Spleen (tissue), 11 donors: ENCODE measurements around the gene RFX2. TPM values are rescaled to one million over a fixed set of nuclear protein-coding genes. Genes with fewer than 3 reads are reported as not detected.

Source experiments
- DNase-seq: peaks from one replicate; pipeline ENCODE4 v3.0.0-alpha.2; 2020
- H3K27ac ChIP-seq, 8 donors: fragments of 200-600 bp; sonication (generic) in 7 of 8; 1 replicate in 4 of 8; 2 replicates in 4 of 8; pipeline versions ENCODE4 v1.5.0 to v1.8.0; 2016 to 2021; ENCODE audit warnings: inconsistent platforms in 4 of 8, mild to moderate bottlenecking in 4 of 8, moderate library complexity in 1 of 8
- H3K27me3 ChIP-seq, 7 donors: fragments of 200-600 bp; sonication (generic) in 6 of 7; replicated peaks in 1 of 7; 1 replicate in 4 of 7; 2 replicates in 3 of 7; pipeline versions ENCODE4 v1.5.0 to v1.8.0; 2016 to 2021; ENCODE audit warnings: inconsistent platforms in 3 of 7, mild to moderate bottlenecking in 1 of 7
- H3K36me3 ChIP-seq, 6 donors: fragments of 200-600 bp; sonication (generic) in 5 of 6; 1 replicate in 4 of 6; 2 replicates in 2 of 6; pipeline versions ENCODE4 v1.5.0 to v1.8.0; 2016 to 2021; ENCODE audit warnings: inconsistent platforms in 2 of 6
- H3K4me1 ChIP-seq, 6 donors: fragments of 200-600 bp; sonication (generic) in 5 of 6; 1 replicate in 3 of 6; 2 replicates in 3 of 6; pipeline versions ENCODE4 v1.5.0 to v1.8.0; 2016 to 2021; ENCODE audit warnings: inconsistent platforms in 3 of 6
- H3K4me3 ChIP-seq, 8 donors: fragments of 200-600 bp; sonication (generic) in 7 of 8; 1 replicate in 4 of 8; 2 replicates in 4 of 8; pipeline versions ENCODE4 v1.5.0 to v1.8.0; 2016 to 2021; ENCODE audit warnings: inconsistent platforms in 4 of 8, mild to moderate bottlenecking in 4 of 8, moderate library complexity in 2 of 8
- H3K9me3 ChIP-seq, 8 donors: fragments of 200-600 bp; sonication (generic) in 7 of 8; 1 replicate in 4 of 8; 2 replicates in 4 of 8; pipeline versions ENCODE4 v1.5.0 to v1.8.0; 2016 to 2021; ENCODE audit warnings: inconsistent platforms in 4 of 8
- CTCF ChIP-seq, 11 experiments: fragments of 200-600 bp in 7 of 11; fragments of 450-650 bp in 4 of 11; sonication (generic) in 4 of 11; IDR thresholded peaks in 8 of 11; conservative IDR thresholded peaks in 3 of 11; 1 replicate in 7 of 11; 2 replicates in 4 of 11; pipeline versions ENCODE4 v1.4.0 to v1.8.0; 2016 to 2021; ENCODE audit warnings: antibody characterized with exemption in 11 of 11, inconsistent platforms in 4 of 11, mild to moderate bottlenecking in 1 of 11
- POLR2A ChIP-seq, 3 donors: fragments of 450-650 bp; IDR thresholded peaks; one replicate each; pipeline ENCODE4 v1.5.1; 2017; ENCODE audit warnings: antibody characterized with exemption in 3 of 3, mild to moderate bottlenecking in 1 of 3
- POLR2AphosphoS5 ChIP-seq, 3 donors: sonication (generic); formaldehyde crosslinking; IDR thresholded peaks; one replicate each; pipeline ENCODE4 v1.5.1; 2017; ENCODE audit warnings: antibody characterized with exemption in 3 of 3
- WGBS, 5 donors: extraction: QIAGEN DNeasy Blood & Tissue Kit in 3 of 5; methylation state at CpG; one replicate each; pipeline versions ENCODE4 v1.1.5 to v1.1.7; 2013 to 2018; 5-methylcytosine and 5-hydroxymethylcytosine counted together
- intact Hi-C: fragments of 100-400 bp; cut with DNase I; formaldehyde crosslinking; loops from one replicate; pipeline ENCODE4 v1.15.0; 2023; ENCODE audit warnings: low total_unique reads
- polyA plus RNA-seq, 3 donors: library from polyadenylated mRNA; stranded (reverse); fragments of 200-250 nt; gene quantifications; one replicate each; pipeline ENCODE4 v1.2.1, GENCODE V29; 2013
- total RNA-seq, 7 donors: library from RNA; depleted of rRNA in 3 of 7; stranded (reverse); fragments of >200 nt in 3 of 7; fragmentation: NEBNext Ultra II Directional in 4 of 7; extraction: Animal tissue kit (Norgen Biotek cat#: 25700) in 4 of 7; gene quantifications; one replicate each; pipeline versions ENCODE4 v1.1.0 to v1.2.1, GENCODE V29; 2016 to 2021
- donor health status: healthy with polysubstance abuse.
- donor health status: DM: no; HTN: no; CAD: no; lungs with moderate emphysema.
- donor health status: DM: no; HTN: no; CAD: no.
- donor health status: Bipolar disorder and iron deficiency.
- donor health status: healthy.
- donor health status: DM: no; HTN: no; CAD: no.
- donor health status: DM: yes; HTN: yes; CAD: no.

Gene RFX2
- total and polyA plus RNA-seq, 10 donors, result 1.1 to 15.8 (median 7.8) TPM

GRCh38 chr19:6127716-6128335 is 17.5 kb upstream of the RFX2 start:
- Histone ChIP-seq H3K27me3 (peaks cover 0 to 12% (median 0%) of the 10 kb centered on the region in 7 donors), H3K9me3 (peaks cover 0 to 19% (median 12%) of the 10 kb centered on the region in 8 donors), H3K27ac (no peak overlapping the region), H3K36me3 (no peaks in the 10 kb centered on the region), H3K4me1 (no peaks in the 10 kb centered on the region), H3K4me3 (no peak overlapping the region)
- intact Hi-C loops, result no loop called here
- TF ChIP-seq CTCF (IDR thresholded peaks at IDR 0.05 in 8 of 11, conservative IDR thresholded peaks at IDR 0.05 in 3 of 11), result no peak
- no peak for TF ChIP-seq POLR2A (IDR thresholded peaks at IDR 0.05)
- no peak for TF ChIP-seq POLR2AphosphoS5 (IDR thresholded peaks at IDR 0.05)
- no peak for DNase-seq
- WGBS, 5 donors, result 85 to 92% (median 90%) methylated on average over 6 of the region's 6 CpGs

GRCh38 chr19:6126335-6126974 is 16.2 kb upstream of the RFX2 start:
- no peak for DNase-seq
- 32 to 53% (median 39%) methylated on average over 3 of the region's 3 CpGs for WGBS, 5 donors
- intact Hi-C loops, result no loop called here
- H3K4me1 ChIP-seq, result no peaks in the 10 kb centered on the region
- H3K27ac ChIP-seq, result no peak overlapping the region
- H3K27me3 ChIP-seq, result peaks cover 0 to 10% (median 0%) of the 10 kb centered on the region in 7 donors
- H3K4me3 ChIP-seq, result no peak overlapping the region
- no peak for TF ChIP-seq POLR2AphosphoS5 (IDR thresholded peaks at IDR 0.05)
- TF ChIP-seq POLR2A (IDR thresholded peaks at IDR 0.05), result no peak
- peak in 2 of 11 experiments; percentile 9 to 17 for TF ChIP-seq CTCF (IDR thresholded peaks at IDR 0.05 in 8 of 11, conservative IDR thresholded peaks at IDR 0.05 in 3 of 11)
- peaks cover 0 to 19% (median 12%) of the 10 kb centered on the region in 8 donors for H3K9me3 ChIP-seq
- no peaks in the 10 kb centered on the region for H3K36me3 ChIP-seq

DNA sequence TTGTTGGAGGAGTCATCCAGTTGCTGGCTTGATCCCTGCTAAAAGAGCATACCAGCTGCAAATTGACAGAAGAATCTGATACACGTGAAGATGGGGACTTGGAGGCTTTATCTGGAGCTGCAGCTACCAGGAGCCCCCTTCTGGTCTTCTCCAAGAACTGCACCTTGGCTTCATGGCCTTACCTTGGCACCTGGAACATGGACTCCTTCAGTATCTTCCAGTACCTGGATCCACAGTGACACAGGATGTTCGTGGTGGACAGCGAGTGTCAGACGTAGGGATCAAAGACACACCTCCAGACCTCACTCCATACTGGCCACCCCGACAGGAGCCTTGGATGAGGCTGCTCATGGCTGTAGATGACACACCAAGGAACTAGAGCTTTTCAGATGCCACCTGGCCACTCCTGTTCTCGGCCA is 15.3 kb upstream of the RFX2 start:
- Histone ChIP-seq H3K4me3 (no peak overlapping the region), H3K27ac (no peak overlapping the region), H3K27me3 (peaks cover 0 to 5% (median 0%) of the 10 kb centered on the region in 7 donors), H3K36me3 (no peaks in the 10 kb centered on the region), H3K9me3 (peaks cover 0 to 19% (median 12%) of the 10 kb centered on the region in 8 donors), H3K4me1 (no peaks in the 10 kb centered on the region)
- WGBS, 5 donors, result 28 to 36% (median 29%) methylated on average over 6 of the region's 6 CpGs
- TF ChIP-seq CTCF (IDR thresholded peaks at IDR 0.05 in 8 of 11, conservative IDR thresholded peaks at IDR 0.05 in 3 of 11) (peak; percentile 81 to 96 (median 94)), POLR2A (IDR thresholded peaks at IDR 0.05) (no peak), POLR2AphosphoS5 (IDR thresholded peaks at IDR 0.05) (no peak)
- DNase-seq, result no peak
- intact Hi-C loops, result loop anchor here (2.0 kb wide), 1 partner anchor 77 kb away; no protein-coding TSS in a partner anchor

- H3K4me1 ChIP-seq, result no peaks in the 10 kb centered on the region
- intact Hi-C loops, result no loop called here
- no peak for DNase-seq
- H3K9me3 ChIP-seq, result peaks cover 0 to 20% (median 15%) of the 10 kb centered on the region in 8 donors
- peaks cover 0 to 5% (median 0%) of the 10 kb centered on the region in 7 donors for H3K27me3 ChIP-seq
- no peaks in the 10 kb centered on the region for H3K36me3 ChIP-seq
- no peak overlapping the region for H3K27ac ChIP-seq
- no peak overlapping the region for H3K4me3 ChIP-seq
- TF ChIP-seq POLR2A (IDR thresholded peaks at IDR 0.05) (no peak), POLR2AphosphoS5 (IDR thresholded peaks at IDR 0.05) (no peak), CTCF (IDR thresholded peaks at IDR 0.05 in 8 of 11, conservative IDR thresholded peaks at IDR 0.05 in 3 of 11) (no peak)
These were observed 8.7 kb upstream of the RFX2 start for GRCh38 chr19:6119031-6119430.
